GM12874 (cell line): Measurements from ENCODE around the gene CAPZA1.

Source experiments
- TF ChIP-seq, protein P1 (sequence below): IDR thresholded peaks from 2 replicates; pipeline ENCODE4 v1.5.1; 2011; ENCODE audit warnings: low read depth, mild to moderate bottlenecking, control low read depth, low read length, moderate library complexity; ENCODE audit not compliant: insufficient read depth

Gene CAPZA1

DNA sequence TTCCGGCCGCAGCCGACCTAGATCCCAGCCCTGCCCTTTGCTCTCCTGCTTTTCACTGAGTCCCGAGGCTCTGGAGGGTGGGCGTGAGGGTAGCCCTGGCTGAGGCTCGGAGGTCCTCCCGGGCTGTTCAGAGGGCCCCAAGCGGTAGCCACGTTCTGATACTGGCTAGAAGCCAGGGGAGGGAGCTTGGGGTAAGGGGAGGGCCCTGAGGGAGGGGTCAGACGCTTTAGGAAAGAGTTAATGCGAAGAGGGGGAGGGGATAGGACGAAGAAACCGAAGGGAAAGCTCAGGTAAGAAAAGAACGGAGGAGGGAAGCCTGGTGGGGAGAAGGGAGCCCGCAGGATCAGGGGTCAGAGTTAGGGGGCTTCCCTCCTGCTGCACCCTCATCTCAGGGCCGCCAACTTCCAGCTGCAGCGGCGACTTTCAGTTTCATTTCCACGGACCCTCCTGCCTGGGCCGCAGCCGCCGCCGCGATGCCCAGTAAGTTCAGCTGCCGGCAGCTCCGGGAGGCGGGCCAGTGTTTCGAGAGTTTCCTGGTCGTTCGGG, 54.9 kb downstream of the CAPZA1 start, which contains the start of gene MOV10:
MOV10 (plus strand) TSS at position 220 of the 546 bp plus-strand sequence; CDS start at position 474, 254 bp downstream.
- TF ChIP-seq, protein P1, sequence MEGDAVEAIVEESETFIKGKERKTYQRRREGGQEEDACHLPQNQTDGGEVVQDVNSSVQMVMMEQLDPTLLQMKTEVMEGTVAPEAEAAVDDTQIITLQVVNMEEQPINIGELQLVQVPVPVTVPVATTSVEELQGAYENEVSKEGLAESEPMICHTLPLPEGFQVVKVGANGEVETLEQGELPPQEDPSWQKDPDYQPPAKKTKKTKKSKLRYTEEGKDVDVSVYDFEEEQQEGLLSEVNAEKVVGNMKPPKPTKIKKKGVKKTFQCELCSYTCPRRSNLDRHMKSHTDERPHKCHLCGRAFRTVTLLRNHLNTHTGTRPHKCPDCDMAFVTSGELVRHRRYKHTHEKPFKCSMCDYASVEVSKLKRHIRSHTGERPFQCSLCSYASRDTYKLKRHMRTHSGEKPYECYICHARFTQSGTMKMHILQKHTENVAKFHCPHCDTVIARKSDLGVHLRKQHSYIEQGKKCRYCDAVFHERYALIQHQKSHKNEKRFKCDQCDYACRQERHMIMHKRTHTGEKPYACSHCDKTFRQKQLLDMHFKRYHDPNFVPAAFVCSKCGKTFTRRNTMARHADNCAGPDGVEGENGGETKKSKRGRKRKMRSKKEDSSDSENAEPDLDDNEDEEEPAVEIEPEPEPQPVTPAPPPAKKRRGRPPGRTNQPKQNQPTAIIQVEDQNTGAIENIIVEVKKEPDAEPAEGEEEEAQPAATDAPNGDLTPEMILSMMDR = no peak

DNA sequence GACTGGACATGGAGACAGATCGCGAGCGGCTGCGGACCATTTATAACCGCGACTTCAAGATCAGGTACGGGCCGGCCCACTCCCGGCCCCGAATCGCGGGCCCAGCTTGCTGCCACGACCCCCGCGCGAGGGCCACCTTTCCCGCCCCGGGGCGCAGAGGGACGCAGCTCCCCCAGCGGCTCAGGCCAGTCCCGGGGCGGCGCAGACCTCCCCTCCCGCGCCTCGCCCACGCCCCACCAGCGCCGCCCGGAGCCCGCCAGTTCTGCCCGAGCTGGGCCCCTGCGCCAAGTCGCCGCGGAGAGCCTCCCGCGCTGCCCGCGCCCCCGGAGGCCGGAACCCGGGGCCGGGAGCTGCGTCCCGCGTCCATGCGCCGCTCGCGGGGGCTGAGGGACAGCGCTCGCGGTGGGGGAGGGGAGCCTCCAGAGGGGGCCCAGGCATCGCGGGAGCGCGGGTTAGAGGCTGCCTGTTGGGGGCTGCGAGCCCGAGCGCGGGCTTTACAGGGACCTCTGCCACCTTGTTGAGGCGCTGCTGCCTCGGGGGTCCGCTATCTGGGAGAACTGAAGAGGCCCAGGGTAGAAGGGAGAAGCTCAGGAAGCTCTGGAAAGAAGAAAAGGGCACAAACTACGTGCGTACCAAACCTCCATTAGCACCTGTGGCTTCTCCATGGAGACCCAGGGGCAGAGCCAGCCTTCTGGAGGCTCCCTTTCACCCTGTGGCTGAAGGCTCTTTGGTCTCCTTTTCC, 55.5 kb downstream of the CAPZA1 start:
- TF ChIP-seq, protein P1 = 0 out of 2 replicates have a peak, but pooled peaks have one; percentile 2

DNA sequence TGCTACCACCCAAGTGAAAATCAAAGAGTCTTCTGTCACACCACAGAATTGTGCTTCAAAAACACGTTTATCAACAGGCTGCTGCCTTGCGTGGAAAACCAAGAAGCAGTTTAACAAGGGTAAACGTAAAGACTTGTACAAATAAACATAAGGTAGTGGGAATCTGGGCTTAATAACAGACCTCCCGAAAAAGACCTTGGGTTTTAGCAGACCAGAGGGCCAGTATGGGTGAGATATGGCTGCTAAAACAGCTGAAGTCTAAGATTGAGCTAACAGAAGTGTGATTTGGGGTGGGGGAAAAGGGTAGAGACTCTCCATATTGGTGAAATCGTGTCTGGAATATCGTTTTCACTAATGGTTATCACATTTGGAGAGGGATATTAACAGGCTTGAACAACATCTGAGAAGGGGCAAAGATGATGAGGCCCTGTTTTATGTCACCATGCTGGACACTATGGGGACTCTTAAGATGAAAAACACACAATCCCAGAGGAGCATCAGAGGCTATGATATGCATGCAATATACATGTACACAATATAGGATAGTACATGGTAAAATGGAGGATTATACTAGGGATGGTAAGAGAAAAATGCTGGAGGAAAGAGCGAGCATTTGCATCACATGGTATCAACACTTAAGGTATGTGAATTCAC, 56.2 kb downstream of the CAPZA1 start:
- TF ChIP-seq, protein P1 = no peak

DNA sequence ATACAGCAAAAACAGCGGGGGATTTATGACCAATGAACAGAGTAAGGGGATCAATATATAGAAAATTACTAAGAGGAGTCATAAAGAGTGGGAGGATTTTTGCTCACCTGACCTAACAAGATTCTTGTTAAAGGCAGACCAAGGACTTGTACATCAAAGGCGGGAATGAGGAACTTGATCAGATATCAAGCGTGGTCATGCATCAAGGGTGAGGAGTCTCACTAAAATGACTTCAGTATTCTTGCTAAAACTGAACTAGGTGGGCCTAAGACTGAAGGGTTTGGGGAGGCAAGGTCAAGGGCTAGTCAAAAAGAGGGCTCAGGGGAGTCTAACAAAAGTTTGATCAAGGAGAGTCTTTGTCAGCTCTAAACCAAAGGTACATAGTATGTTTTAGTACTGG, 56.9 kb downstream of the CAPZA1 start:
- TF ChIP-seq, protein P1 = no peak

DNA sequence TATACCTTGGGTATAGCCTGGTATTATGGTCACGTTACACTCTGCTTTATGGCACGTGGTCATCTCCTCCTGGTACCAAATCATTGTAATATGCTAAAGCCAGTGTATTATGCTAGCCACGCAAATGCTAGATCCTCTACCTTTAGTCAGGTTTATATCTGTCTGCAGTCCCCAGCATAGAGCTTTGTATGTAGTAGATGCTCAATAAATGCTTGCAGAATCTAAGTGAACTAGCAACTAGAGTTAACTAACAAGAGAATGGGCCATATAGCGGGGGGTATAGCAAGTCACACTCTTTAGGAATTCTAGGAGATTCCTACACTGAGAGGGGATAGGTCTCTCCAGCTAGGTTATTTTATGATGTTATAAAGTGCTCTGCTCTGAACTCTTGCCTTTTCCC, 57.9 kb downstream of the CAPZA1 start:
- TF ChIP-seq, protein P1 = no peak

DNA sequence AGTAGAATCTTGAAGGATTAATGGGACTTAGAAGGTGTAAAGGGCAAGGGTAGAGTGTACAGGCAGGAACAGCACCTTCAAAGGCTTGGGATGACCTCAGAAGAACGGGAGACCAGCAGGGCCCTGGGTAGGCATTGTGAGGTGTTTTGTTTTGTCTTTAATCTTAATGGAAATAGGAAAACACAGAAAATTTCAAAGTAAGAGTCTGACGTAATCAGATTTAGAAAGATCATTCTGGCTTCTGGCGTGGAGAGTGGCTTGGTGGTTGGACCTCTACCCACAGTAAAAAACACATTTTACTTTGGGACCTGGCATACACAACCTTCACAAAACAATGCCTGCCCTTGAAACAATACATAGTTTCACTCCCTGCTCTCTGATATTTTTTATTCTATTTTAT, 59.0 kb downstream of the CAPZA1 start:
- TF ChIP-seq, protein P1 = no peak

DNA sequence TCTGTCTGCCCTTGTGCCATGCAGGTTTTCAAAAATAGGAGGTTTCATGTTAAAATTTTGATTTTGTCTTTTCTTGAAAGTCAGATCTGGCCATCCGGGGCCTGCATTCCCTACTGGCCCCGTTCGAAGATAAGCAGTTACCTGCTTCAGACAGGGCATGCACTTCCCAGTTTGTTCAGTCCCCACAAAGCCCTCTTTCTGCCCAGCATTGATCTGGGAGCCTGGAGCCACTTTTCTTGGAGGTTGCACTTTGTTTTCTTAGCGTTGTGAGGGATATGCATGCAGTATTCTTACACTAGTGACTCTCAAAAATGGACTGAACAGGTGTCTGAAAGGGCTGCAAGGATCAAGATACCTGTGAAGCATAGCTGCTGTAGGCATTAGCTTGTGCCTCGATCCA, 66.3 kb downstream of the CAPZA1 start:
- TF ChIP-seq, protein P1 = no peak
